Naive thymus-derived CD4-positive, alpha-beta T cell (primary cell): ENCODE results near the gene KBTBD3. TPM values are rescaled to one million over a fixed set of nuclear protein-coding genes. Genes with fewer than 3 reads are reported as not detected.

ENCODE experiments used
- ATAC-seq: fragments of 150-1000 bp; cut with Tn5 transposase; 2 replicates; pipeline ENCODE4 v1.10.0; 2021; ENCODE audit warnings: mild to moderate bottlenecking, moderate library complexity
- CTCF ChIA-PET: fragments of 350-600 bp; sonication (Branson Sonifier 250); formaldehyde crosslinking; loops from one replicate; lab custom pipeline; 2021; ENCODE audit warnings: antibody characterized with exemption; lab: Charles Lee
- POLR2A ChIA-PET: fragments of 350-600 bp; sonication (Branson Sonifier 250); formaldehyde crosslinking; loops from one replicate; lab custom pipeline; 2021; ENCODE audit warnings: antibody characterized with exemption, inconsistent platforms; lab: Charles Lee
- DNase-seq, 9 donors: peaks; one replicate each; pipeline versions ENCODE4 v3.0.0 to v3.0.0-alpha.2; 2020 to 2022; ENCODE audit warnings: mixed read lengths in 1 of 9
- H3K27ac ChIP-seq: one replicate; pipeline ENCODE4 v1.7.0; 2013; ENCODE audit warnings: mild to moderate bottlenecking, low read depth, low read length, moderate library complexity
- H3K27me3 ChIP-seq, 2 donors: one replicate each; pipeline ENCODE4 v1.7.0; 2013; ENCODE audit warnings: low read length in 2 of 2, mild to moderate bottlenecking in 2 of 2, moderate library complexity in 2 of 2; ENCODE audit not compliant: control insufficient read depth in 2 of 2, insufficient read depth in 2 of 2
- H3K36me3 ChIP-seq, 3 experiments: 1 replicate in 2 of 3; 2 replicates in 1 of 3; pipeline ENCODE4 v1.7.0; 2013; ENCODE audit warnings: low read length in 3 of 3, mild to moderate bottlenecking in 3 of 3, moderate library complexity in 1 of 3; ENCODE audit not compliant: insufficient read depth in 3 of 3, control insufficient read depth in 2 of 3
- H3K4me1 ChIP-seq, 2 donors: one replicate each; pipeline ENCODE4 v1.7.0; 2013; ENCODE audit warnings: low read length in 2 of 2, mild to moderate bottlenecking in 2 of 2, moderate library complexity in 1 of 2; ENCODE audit not compliant: control insufficient read depth in 2 of 2, insufficient read depth in 2 of 2
- H3K4me3 ChIP-seq: 2 replicates; pipeline ENCODE4 v1.7.0; 2013; ENCODE audit warnings: mild to moderate bottlenecking, low read length
- H3K9me3 ChIP-seq, 3 experiments: 1 replicate in 2 of 3; 2 replicates in 1 of 3; pipeline ENCODE4 v1.7.0; 2013; ENCODE audit warnings: low read length in 3 of 3; ENCODE audit not compliant: control insufficient read depth in 2 of 3
- H3K27ac Mint-ChIP-seq, 9 donors: one replicate each; pipeline ENCODE4 v1.8.0; 2020 to 2022; ENCODE audit warnings: mixed read lengths in 9 of 9, mild to moderate bottlenecking in 8 of 9, moderate library complexity in 5 of 9, inconsistent platforms in 2 of 9
- H3K27me3 Mint-ChIP-seq, 5 donors: one replicate each; pipeline ENCODE4 v1.8.0; 2021 to 2022; ENCODE audit warnings: mixed read lengths in 5 of 5, mild to moderate bottlenecking in 1 of 5
- H3K36me3 Mint-ChIP-seq, 5 donors: one replicate each; pipeline ENCODE4 v1.8.0; 2020 to 2022; ENCODE audit warnings: mixed read lengths in 5 of 5, mild to moderate bottlenecking in 3 of 5, inconsistent platforms in 1 of 5
- H3K4me1 Mint-ChIP-seq, 7 donors: one replicate each; pipeline ENCODE4 v1.8.0; 2020 to 2022; ENCODE audit warnings: mixed read lengths in 7 of 7, mild to moderate bottlenecking in 3 of 7, inconsistent platforms in 1 of 7
- H3K4me3 Mint-ChIP-seq, 10 donors: one replicate each; pipeline ENCODE4 v1.8.0; 2020 to 2022; ENCODE audit warnings: mild to moderate bottlenecking in 10 of 10, mixed read lengths in 10 of 10, moderate library complexity in 6 of 10, inconsistent platforms in 2 of 10
- H3K9me3 Mint-ChIP-seq, 11 donors: one replicate each; pipeline ENCODE4 v1.8.0; 2020 to 2022; ENCODE audit warnings: mixed read lengths in 11 of 11, mild to moderate bottlenecking in 4 of 11, inconsistent platforms in 1 of 11, moderate library complexity in 1 of 11
- intact Hi-C, 2 donors: fragments of 100-400 bp; cut with micrococcal nuclease; formaldehyde crosslinking; loops; one replicate each; pipeline ENCODE4 v1.15.1; 2023
- polyA plus RNA-seq, 2 donors: library from polyadenylated mRNA; unstranded; fragments of 300-500 nt; fragmentation: Illumina TruSeq; gene quantifications; one replicate each; pipeline ENCODE4 v1.2.3, GENCODE V29; 2021
- total RNA-seq, 6 experiments: library from RNA in 5 of 6; stranded (reverse) in 5 of 6; gene quantifications; 1 replicate in 5 of 6; 2 replicates in 1 of 6; pipeline ENCODE4 v1.2.3 and lab custom pipeline; 2021 to 2026

Gene KBTBD3
- 10 to 100 TPM in 2 of 5 experiments, 1 to 10 TPM in 3; 5.1 to 16.6 (median 7.3) TPM for total RNA-seq
- polyA plus RNA-seq: 1 to 10 TPM; 3.4 to 6.7 TPM
- 5.1 reads per million, percentile 24 among the genes with 10 or more reads in this experiment for total RNA-seq (lab: John Stamatoyannopoulos, UW)

GRCh38 chr11:106076919-106077608 lies at the start of gene KBTBD3:
Gene KBTBD3, minus strand, starts transcription at chr11:106077347. Its CDS starts 18,250 bp downstream, at chr11:106059097.
- H3K27me3 Mint-ChIP-seq: no peaks in the 10 kb centered on the region
- Histone ChIP-seq H3K27me3 (no peaks in the 10 kb centered on the region), H3K36me3 (peaks cover 0 to 20% (median 4%) of the 10 kb centered on the region in 3 experiments), H3K4me3 (peak within 1 kb of the TSS; percentile 85), H3K27ac (peak within 1 kb of the TSS; percentile 91), H3K4me1 (peaks cover 29 to 35% of the 10 kb centered on the region in 2 donors), H3K9me3 (no peaks in the 10 kb centered on the region)
- peaks cover 34 to 76% (median 69%) of the 10 kb centered on the region in 7 donors for H3K4me1 Mint-ChIP-seq
- ChIA-PET CTCF (interaction anchor here (0.9 to 1.1 kb wide), 2 partner anchors 11 to 15 kb away, joined by 3 to 5 read pairs; no protein-coding TSS in a partner anchor), POLR2A (interaction anchor here (0.9 to 1.3 kb wide), 2 partner anchors 54 to 62 kb away, joined by 4 to 5 read pairs; no protein-coding TSS in a partner anchor)
- H3K4me3 Mint-ChIP-seq: peak within 1 kb of the TSS; percentile 95 to 100 (median 98)
- peaks cover 5 to 22% (median 11%) of the 10 kb centered on the region in 5 donors for H3K36me3 Mint-ChIP-seq
- DNase-seq (peak; percentile 90 to 99 (median 98)), ATAC-seq (peak; percentile 93)
- H3K27ac Mint-ChIP-seq: peak within 1 kb of the TSS; percentile 91 to 99 (median 98)
- no peaks in the 10 kb centered on the region for H3K9me3 Mint-ChIP-seq
- intact Hi-C loops: loop anchor here (1.0 to 10.0 kb wide), 12 partner anchors 8 to 1932 kb away; partner anchors contain the start of genes ALKBH8 (in 2 of the 2), CARD16 (in 2 of the 2), CWF19L2 (in 2 of the 2) and MSANTD4 (in 2 of the 2)

- CTCF ChIA-PET: no interaction called here
- Histone ChIP-seq H3K4me3 (no peak overlapping the region), H3K27ac (no peak overlapping the region), H3K27me3 (no peaks in the 10 kb centered on the region), H3K4me1 (no peaks in the 10 kb centered on the region), H3K36me3 (no peaks in the 10 kb centered on the region), H3K9me3 (no peaks in the 10 kb centered on the region)
- DNase-seq (no peak), ATAC-seq (no peak)
- peaks cover 2 to 33% (median 25%) of the 10 kb centered on the region in 5 donors for H3K27me3 Mint-ChIP-seq
- H3K9me3 Mint-ChIP-seq: peaks cover 0 to 6% (median 1%) of the 10 kb centered on the region in 11 donors
- POLR2A ChIA-PET: no interaction called here
- no peak overlapping the region for H3K4me3 Mint-ChIP-seq
- intact Hi-C loops: no loop called here
- H3K4me1 Mint-ChIP-seq: no peaks in the 10 kb centered on the region
- no peak overlapping the region for H3K27ac Mint-ChIP-seq
- no peaks in the 10 kb centered on the region for H3K36me3 Mint-ChIP-seq
Observed at GRCh38 chr11:106121570-106122320, 44.6 kb upstream of the KBTBD3 start.

- Histone ChIP-seq H3K4me1 (no peaks in the 10 kb centered on the region), H3K9me3 (no peaks in the 10 kb centered on the region), H3K27me3 (peaks cover 0 to 4% of the 10 kb centered on the region in 2 donors), H3K4me3 (no peak overlapping the region), H3K27ac (no peak overlapping the region), H3K36me3 (no peaks in the 10 kb centered on the region)
- DNase-seq (no peak), ATAC-seq (no peak)
- peaks cover 0 to 5% (median 0%) of the 10 kb centered on the region in 5 donors for H3K36me3 Mint-ChIP-seq
- peaks cover 0 to 6% (median 0%) of the 10 kb centered on the region in 11 donors for H3K9me3 Mint-ChIP-seq
- intact Hi-C loops: no loop called here
- H3K27ac Mint-ChIP-seq: no peak overlapping the region
- ChIA-PET POLR2A (no interaction called here), CTCF (no interaction called here)
- H3K27me3 Mint-ChIP-seq: peaks cover 0 to 9% (median 5%) of the 10 kb centered on the region in 5 donors
- no peak overlapping the region for H3K4me3 Mint-ChIP-seq
- no peaks in the 10 kb centered on the region for H3K4me1 Mint-ChIP-seq
Observed at GRCh38 chr11:106105986-106106385, 28.8 kb upstream of the KBTBD3 start.

GRCh38 chr11:106101819-106102218 lies 24.7 kb upstream of the KBTBD3 start:
- ATAC-seq: no peak
- Mint-ChIP-seq H3K4me3 (no peak overlapping the region), H3K9me3 (peaks cover 0 to 6% (median 0%) of the 10 kb centered on the region in 11 donors)

GRCh38 chr11:106101370-106101769 lies 24.2 kb upstream of the KBTBD3 start:
- intact Hi-C loops: no loop called here
- Mint-ChIP-seq H3K4me1 (no peaks in the 10 kb centered on the region), H3K27me3 (no peaks in the 10 kb centered on the region), H3K27ac (no peak overlapping the region), H3K4me3 (no peak overlapping the region), H3K36me3 (peaks cover 0 to 29% (median 20%) of the 10 kb centered on the region in 5 donors), H3K9me3 (peaks cover 0 to 6% (median 0%) of the 10 kb centered on the region in 11 donors)
- ATAC-seq (no peak), DNase-seq (no peak)
- Histone ChIP-seq H3K4me1 (no peaks in the 10 kb centered on the region), H3K4me3 (no peak overlapping the region), H3K9me3 (no peaks in the 10 kb centered on the region), H3K27me3 (no peaks in the 10 kb centered on the region), H3K27ac (no peak overlapping the region), H3K36me3 (peaks cover 4 to 16% (median 5%) of the 10 kb centered on the region in 3 experiments)
- ChIA-PET POLR2A (no interaction called here), CTCF (no interaction called here)

More at GRCh38 chr11:106101819-106102218, 24.7 kb upstream of the KBTBD3 start:
- Histone ChIP-seq H3K27me3 (no peaks in the 10 kb centered on the region), H3K36me3 (peaks cover 0 to 12% (median 5%) of the 10 kb centered on the region in 3 experiments), H3K27ac (no peak overlapping the region), H3K4me1 (no peaks in the 10 kb centered on the region), H3K9me3 (no peaks in the 10 kb centered on the region), H3K4me3 (no peak overlapping the region)
- Mint-ChIP-seq H3K4me1 (no peaks in the 10 kb centered on the region), H3K27me3 (no peaks in the 10 kb centered on the region), H3K36me3 (peaks cover 0 to 25% (median 16%) of the 10 kb centered on the region in 5 donors), H3K27ac (no peak overlapping the region)
- ChIA-PET CTCF (no interaction called here), POLR2A (no interaction called here)
- DNase-seq: no peak
- intact Hi-C loops: no loop called here

- POLR2A ChIA-PET: no interaction called here
- DNase-seq (no peak), ATAC-seq (no peak)
- intact Hi-C loops: no loop called here
- Histone ChIP-seq H3K9me3 (no peaks in the 10 kb centered on the region), H3K27ac (no peak overlapping the region), H3K36me3 (peaks cover 10 to 36% (median 15%) of the 10 kb centered on the region in 3 experiments), H3K4me1 (no peaks in the 10 kb centered on the region), H3K4me3 (no peak overlapping the region), H3K27me3 (no peaks in the 10 kb centered on the region)
- Mint-ChIP-seq H3K4me3 (no peak overlapping the region), H3K36me3 (peaks cover 7 to 45% (median 33%) of the 10 kb centered on the region in 5 donors), H3K27me3 (no peaks in the 10 kb centered on the region), H3K27ac (no peak overlapping the region), H3K4me1 (no peaks in the 10 kb centered on the region), H3K9me3 (peaks cover 0 to 6% (median 0%) of the 10 kb centered on the region in 11 donors)
- CTCF ChIA-PET: no interaction called here
Observed at GRCh38 chr11:106098893-106099553, 21.9 kb upstream of the KBTBD3 start.
